SK-N-SH treated with all-trans-retinoic acid at 6 μM for 48 hours (cell line): ENCODE data around the gene NAA10.

Source experiments
- ATAC-seq: fragments of 200-7000 bp; cut with Tn5 transposase; 3 replicates; pipeline ENCODE4 v1.9.1; 2020; ENCODE audit warnings: mild to moderate bottlenecking, moderate library complexity
- BACH2 ChIP-seq: fragments of 250-450 bp; sonication (Bioruptor Pico); IDR thresholded peaks from 2 replicates; pipeline ENCODE4 v1.9.0; 2021; ENCODE audit warnings: mild to moderate bottlenecking, borderline replicate concordance
- CSDC2 ChIP-seq: fragments of 250-450 bp; sonication (Bioruptor Pico); IDR thresholded peaks from 2 replicates; pipeline ENCODE4 v1.5.0; 2020; ENCODE audit warnings: mild to moderate bottlenecking, moderate library complexity
- ESRRG ChIP-seq: fragments of 250-450 bp; sonication (Bioruptor Pico); IDR thresholded peaks from 2 replicates; pipeline ENCODE4 v1.6.1; 2021; ENCODE audit warnings: mild to moderate bottlenecking
- ISL1 ChIP-seq: fragments of 250-450 bp; sonication (Bioruptor Pico); IDR thresholded peaks from 2 replicates; pipeline ENCODE4 v2.1.2; 2022; ENCODE audit warnings: mild to moderate bottlenecking, moderate library complexity
- OSR1 ChIP-seq: fragments of 250-450 bp; sonication (Bioruptor Pico); IDR thresholded peaks from 2 replicates; pipeline ENCODE4 v1.8.0; 2022; ENCODE audit warnings: moderate library complexity, mild to moderate bottlenecking, inconsistent platforms
- PPARA ChIP-seq: fragments of 250-450 bp; sonication (Bioruptor Pico); IDR thresholded peaks from 2 replicates; pipeline ENCODE4 v1.5.0; 2020; ENCODE audit warnings: mild to moderate bottlenecking, borderline replicate concordance
- RARB ChIP-seq: fragments of 250-450 bp; sonication (Bioruptor Pico); IDR thresholded peaks from 2 replicates; pipeline ENCODE4 v1.8.0; 2021; ENCODE audit warnings: mild to moderate bottlenecking, moderate library complexity
- SNAI2 ChIP-seq: fragments of 250-450 bp; sonication (Bioruptor Pico); IDR thresholded peaks from 2 replicates; pipeline ENCODE4 v1.5.0; 2020; ENCODE audit warnings: mild to moderate bottlenecking, moderate library complexity
- TCF4 ChIP-seq: fragments of 250-450 bp; sonication (Bioruptor Pico); IDR thresholded peaks from 2 replicates; pipeline ENCODE4 v1.8.0; 2021; ENCODE audit warnings: mild to moderate bottlenecking, moderate library complexity, borderline replicate concordance
- TOX ChIP-seq: fragments of 250-450 bp; sonication (Bioruptor Pico); IDR thresholded peaks from 2 replicates; pipeline ENCODE4 v1.8.0; 2021; ENCODE audit warnings: mild to moderate bottlenecking, moderate library complexity, borderline replicate concordance
- ZC3H10 ChIP-seq: fragments of 250-450 bp; sonication (Bioruptor Pico); IDR thresholded peaks from 2 replicates; pipeline ENCODE4 v1.5.1; 2021; ENCODE audit warnings: mild to moderate bottlenecking, moderate library complexity
- ZFP3 ChIP-seq: fragments of 250-450 bp; sonication (Bioruptor Pico); IDR thresholded peaks from 2 replicates; pipeline ENCODE4 v1.5.0; 2020; ENCODE audit warnings: mild to moderate bottlenecking, moderate library complexity
- ZFP30 ChIP-seq: fragments of 450-650 bp; formaldehyde crosslinking; IDR thresholded peaks from 2 replicates; pipeline ENCODE4 v1.5.0; 2022; ENCODE audit warnings: mild to moderate bottlenecking, moderate library complexity
- ZNF565 ChIP-seq: fragments of 450-650 bp; formaldehyde crosslinking; conservative IDR thresholded peaks from 2 replicates; pipeline ENCODE4 v1.5.0; 2020; ENCODE audit warnings: low read depth, mild to moderate bottlenecking, moderate library complexity
- ZNF8 ChIP-seq: fragments of 450-650 bp; formaldehyde crosslinking; IDR thresholded peaks from 2 replicates; pipeline ENCODE4 v1.5.0; 2020; ENCODE audit warnings: mild to moderate bottlenecking, moderate library complexity
- TF ChIP-seq, protein P1 (sequence below): fragments of 250-450 bp; sonication (Bioruptor Pico); IDR thresholded peaks from 2 replicates; pipeline ENCODE4 v1.8.0; 2021; ENCODE audit warnings: low read depth, mild to moderate bottlenecking, moderate library complexity, borderline replicate concordance
- TF ChIP-seq, protein P2 (sequence below): fragments of 250-450 bp; sonication (Bioruptor Pico); IDR thresholded peaks from 2 replicates; pipeline ENCODE4 v1.5.1; 2021; ENCODE audit warnings: mild to moderate bottlenecking, moderate library complexity
- TF ChIP-seq, protein P3 (sequence below): fragments of 250-450 bp; sonication (Bioruptor Pico); IDR thresholded peaks from 2 replicates; pipeline ENCODE4 v1.5.0; 2020; ENCODE audit warnings: mild to moderate bottlenecking, moderate library complexity
- TF ChIP-seq, protein P4 (sequence below): fragments of 250-450 bp; sonication (Bioruptor Pico); IDR thresholded peaks from 2 replicates; pipeline ENCODE4 v1.5.1; 2020; ENCODE audit warnings: low read depth, mild to moderate bottlenecking, moderate library complexity
- TF ChIP-seq, protein P5 (sequence below): fragments of 250-450 bp; sonication (Bioruptor Pico); IDR thresholded peaks from 2 replicates; pipeline ENCODE4 v1.8.0; 2020; ENCODE audit warnings: mild to moderate bottlenecking, moderate library complexity, borderline replicate concordance

Gene NAA10

DNA sequence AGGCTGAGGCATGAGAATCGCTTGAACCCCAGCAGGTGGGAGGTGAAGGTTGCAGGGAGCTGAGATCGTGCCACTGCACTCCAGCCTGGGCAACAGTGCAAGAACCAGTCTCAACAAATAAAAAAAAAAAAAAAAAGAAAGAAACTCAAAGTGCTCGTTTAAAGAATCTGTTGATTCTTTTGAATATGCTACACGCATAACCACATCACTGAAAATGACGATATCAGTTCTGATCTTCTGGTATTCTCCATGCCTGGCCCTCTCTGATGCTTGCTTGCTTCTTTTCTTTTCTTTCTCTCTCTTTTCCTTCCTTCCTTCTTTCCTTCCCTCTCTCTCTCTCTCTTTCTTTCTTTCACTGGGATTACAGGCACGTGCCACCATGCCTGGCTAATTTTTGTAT, 23.0 kb downstream of the NAA10 start:
- TF ChIP-seq ZC3H10 (CRISPR knock-in tag) = no peak
- TF ChIP-seq PPARA (CRISPR knock-in tag) = no peak
- TF ChIP-seq, protein P1, sequence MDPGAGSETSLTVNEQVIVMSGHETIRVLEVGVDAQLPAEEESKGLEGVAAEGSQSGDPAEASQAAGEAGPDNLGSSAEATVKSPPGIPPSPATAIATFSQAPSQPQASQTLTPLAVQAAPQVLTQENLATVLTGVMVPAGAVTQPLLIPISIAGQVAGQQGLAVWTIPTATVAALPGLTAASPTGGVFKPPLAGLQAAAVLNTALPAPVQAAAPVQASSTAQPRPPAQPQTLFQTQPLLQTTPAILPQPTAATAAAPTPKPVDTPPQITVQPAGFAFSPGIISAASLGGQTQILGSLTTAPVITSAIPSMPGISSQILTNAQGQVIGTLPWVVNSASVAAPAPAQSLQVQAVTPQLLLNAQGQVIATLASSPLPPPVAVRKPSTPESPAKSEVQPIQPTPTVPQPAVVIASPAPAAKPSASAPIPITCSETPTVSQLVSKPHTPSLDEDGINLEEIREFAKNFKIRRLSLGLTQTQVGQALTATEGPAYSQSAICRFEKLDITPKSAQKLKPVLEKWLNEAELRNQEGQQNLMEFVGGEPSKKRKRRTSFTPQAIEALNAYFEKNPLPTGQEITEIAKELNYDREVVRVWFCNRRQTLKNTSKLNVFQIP (CRISPR knock-in tag) = no peak
- TF ChIP-seq ZFP30 (CRISPR knock-in tag) = no peak
- TF ChIP-seq, protein P2, sequence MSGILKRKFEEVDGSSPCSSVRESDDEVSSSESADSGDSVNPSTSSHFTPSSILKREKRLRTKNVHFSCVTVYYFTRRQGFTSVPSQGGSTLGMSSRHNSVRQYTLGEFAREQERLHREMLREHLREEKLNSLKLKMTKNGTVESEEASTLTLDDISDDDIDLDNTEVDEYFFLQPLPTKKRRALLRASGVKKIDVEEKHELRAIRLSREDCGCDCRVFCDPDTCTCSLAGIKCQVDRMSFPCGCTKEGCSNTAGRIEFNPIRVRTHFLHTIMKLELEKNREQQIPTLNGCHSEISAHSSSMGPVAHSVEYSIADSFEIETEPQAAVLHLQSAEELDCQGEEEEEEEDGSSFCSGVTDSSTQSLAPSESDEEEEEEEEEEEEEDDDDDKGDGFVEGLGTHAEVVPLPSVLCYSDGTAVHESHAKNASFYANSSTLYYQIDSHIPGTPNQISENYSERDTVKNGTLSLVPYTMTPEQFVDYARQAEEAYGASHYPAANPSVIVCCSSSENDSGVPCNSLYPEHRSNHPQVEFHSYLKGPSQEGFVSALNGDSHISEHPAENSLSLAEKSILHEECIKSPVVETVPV = no peak
- TF ChIP-seq, protein P3, sequence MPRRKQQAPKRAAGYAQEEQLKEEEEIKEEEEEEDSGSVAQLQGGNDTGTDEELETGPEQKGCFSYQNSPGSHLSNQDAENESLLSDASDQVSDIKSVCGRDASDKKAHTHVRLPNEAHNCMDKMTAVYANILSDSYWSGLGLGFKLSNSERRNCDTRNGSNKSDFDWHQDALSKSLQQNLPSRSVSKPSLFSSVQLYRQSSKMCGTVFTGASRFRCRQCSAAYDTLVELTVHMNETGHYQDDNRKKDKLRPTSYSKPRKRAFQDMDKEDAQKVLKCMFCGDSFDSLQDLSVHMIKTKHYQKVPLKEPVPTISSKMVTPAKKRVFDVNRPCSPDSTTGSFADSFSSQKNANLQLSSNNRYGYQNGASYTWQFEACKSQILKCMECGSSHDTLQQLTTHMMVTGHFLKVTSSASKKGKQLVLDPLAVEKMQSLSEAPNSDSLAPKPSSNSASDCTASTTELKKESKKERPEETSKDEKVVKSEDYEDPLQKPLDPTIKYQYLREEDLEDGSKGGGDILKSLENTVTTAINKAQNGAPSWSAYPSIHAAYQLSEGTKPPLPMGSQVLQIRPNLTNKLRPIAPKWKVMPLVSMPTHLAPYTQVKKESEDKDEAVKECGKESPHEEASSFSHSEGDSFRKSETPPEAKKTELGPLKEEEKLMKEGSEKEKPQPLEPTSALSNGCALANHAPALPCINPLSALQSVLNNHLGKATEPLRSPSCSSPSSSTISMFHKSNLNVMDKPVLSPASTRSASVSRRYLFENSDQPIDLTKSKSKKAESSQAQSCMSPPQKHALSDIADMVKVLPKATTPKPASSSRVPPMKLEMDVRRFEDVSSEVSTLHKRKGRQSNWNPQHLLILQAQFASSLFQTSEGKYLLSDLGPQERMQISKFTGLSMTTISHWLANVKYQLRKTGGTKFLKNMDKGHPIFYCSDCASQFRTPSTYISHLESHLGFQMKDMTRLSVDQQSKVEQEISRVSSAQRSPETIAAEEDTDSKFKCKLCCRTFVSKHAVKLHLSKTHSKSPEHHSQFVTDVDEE = no peak
- TF ChIP-seq CSDC2 = no peak
- no peak for TF ChIP-seq ZNF8 (CRISPR knock-in tag)
- TF ChIP-seq TCF4 (CRISPR knock-in tag) = no peak
- TF ChIP-seq SNAI2 (CRISPR knock-in tag) = no peak
- TF ChIP-seq, protein P4, sequence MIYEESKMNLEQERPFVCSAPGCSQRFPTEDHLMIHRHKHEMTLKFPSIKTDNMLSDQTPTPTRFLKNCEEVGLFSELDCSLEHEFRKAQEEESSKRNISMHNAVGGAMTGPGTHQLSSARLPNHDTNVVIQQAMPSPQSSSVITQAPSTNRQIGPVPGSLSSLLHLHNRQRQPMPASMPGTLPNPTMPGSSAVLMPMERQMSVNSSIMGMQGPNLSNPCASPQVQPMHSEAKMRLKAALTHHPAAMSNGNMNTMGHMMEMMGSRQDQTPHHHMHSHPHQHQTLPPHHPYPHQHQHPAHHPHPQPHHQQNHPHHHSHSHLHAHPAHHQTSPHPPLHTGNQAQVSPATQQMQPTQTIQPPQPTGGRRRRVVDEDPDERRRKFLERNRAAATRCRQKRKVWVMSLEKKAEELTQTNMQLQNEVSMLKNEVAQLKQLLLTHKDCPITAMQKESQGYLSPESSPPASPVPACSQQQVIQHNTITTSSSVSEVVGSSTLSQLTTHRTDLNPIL (CRISPR knock-in tag) = no peak
- TF ChIP-seq RARB = no peak
- TF ChIP-seq ZFP3 (CRISPR knock-in tag) = no peak
- no peak for TF ChIP-seq BACH2 (CRISPR knock-in tag)
- TF ChIP-seq ISL1 = no peak
- TF ChIP-seq ESRRG (CRISPR knock-in tag) = no peak
- TF ChIP-seq TOX (CRISPR knock-in tag) = no peak
- TF ChIP-seq OSR1 = no peak
- TF ChIP-seq, all 23 proteins: peak for 0
- no peak for ATAC-seq

DNA sequence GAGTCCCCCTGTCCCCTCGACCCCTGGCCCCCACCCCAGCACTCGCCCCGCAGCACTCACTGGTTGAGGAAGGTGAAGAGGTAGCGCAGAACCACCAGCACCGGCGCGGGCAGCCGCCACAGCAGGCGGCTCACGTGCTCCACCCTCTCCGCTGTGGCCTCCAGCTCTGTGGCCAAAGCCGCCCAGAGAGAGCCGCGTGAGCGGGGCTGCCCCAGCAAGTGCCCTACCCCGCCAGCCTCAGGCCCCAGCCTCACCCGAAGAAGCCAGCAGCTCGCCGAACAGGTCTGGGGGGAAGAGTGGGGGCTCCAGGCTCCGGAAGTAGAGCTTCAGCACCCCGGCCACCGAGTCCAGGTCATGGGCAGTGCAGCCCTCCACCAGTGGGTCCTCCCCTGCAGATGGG, 24.4 kb downstream of the NAA10 start:
- ATAC-seq = no peak
- TF ChIP-seq, protein P5, sequence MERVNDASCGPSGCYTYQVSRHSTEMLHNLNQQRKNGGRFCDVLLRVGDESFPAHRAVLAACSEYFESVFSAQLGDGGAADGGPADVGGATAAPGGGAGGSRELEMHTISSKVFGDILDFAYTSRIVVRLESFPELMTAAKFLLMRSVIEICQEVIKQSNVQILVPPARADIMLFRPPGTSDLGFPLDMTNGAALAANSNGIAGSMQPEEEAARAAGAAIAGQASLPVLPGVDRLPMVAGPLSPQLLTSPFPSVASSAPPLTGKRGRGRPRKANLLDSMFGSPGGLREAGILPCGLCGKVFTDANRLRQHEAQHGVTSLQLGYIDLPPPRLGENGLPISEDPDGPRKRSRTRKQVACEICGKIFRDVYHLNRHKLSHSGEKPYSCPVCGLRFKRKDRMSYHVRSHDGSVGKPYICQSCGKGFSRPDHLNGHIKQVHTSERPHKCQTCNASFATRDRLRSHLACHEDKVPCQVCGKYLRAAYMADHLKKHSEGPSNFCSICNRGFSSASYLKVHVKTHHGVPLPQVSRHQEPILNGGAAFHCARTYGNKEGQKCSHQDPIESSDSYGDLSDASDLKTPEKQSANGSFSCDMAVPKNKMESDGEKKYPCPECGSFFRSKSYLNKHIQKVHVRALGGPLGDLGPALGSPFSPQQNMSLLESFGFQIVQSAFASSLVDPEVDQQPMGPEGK (CRISPR knock-in tag) = no peak
- TF ChIP-seq ZFP3 (CRISPR knock-in tag) (no peak), PPARA (CRISPR knock-in tag) (no peak), ZNF565 (CRISPR knock-in tag) (no peak), ESRRG (CRISPR knock-in tag) (no peak)
- TF ChIP-seq, protein P3 = no peak
